Left cardiac atrium (tissue), 4 donors: ENCODE data around the gene DMD. TPM values are rescaled to one million over a fixed set of nuclear protein-coding genes. Genes with fewer than 3 reads are reported as not detected.
"Not testable (repeated sequence)": the region's sequence is repeated elsewhere in the genome, so short reads cannot be mapped to it uniquely, and the experiment has no call there.

Experiments used
- ATAC-seq, 2 donors: fragments of 200-7000 bp; cut with Tn5 transposase; one replicate each; pipeline ENCODE4 v1.9.1; 2020; ENCODE audit warnings: mild to moderate bottlenecking in 2 of 2, moderate library complexity in 2 of 2
- DNase-seq: peaks from one replicate; pipeline ENCODE4 v3.0.0-alpha.2; 2020
- intact Hi-C, 2 donors: fragments of 100-400 bp; cut with DNase I; formaldehyde crosslinking; loops; one replicate each; pipeline versions ENCODE4 v1.14.1 to v1.15.1; 2022 to 2023
- total RNA-seq, 2 donors: library from RNA; stranded (reverse); fragmentation: NEBNext Ultra II Directional; extraction: Animal tissue kit (Norgen Biotek cat#: 25700); gene quantifications; one replicate each; pipeline ENCODE4 v1.2.1, GENCODE V29; 2021
- donor health status: DM: no; HTN: yes; CAD: no.
- donor health status: DM: no; HTN: yes; CAD: no; lungs with severe emphysema.
- donor health status: DM: yes; HTN: yes; CAD: no.
- donor health status: Dilated cardiomyopathy.

The DMD gene
- total RNA-seq, 2 donors from 2014 or later: 134 to 137 TPM

- intact Hi-C loops, DNase-seq, ATAC-seq: not testable (repeated sequence)
These were observed 1833.5 kb downstream of the DMD start for GRCh38 chrX:31377821-31378220.

- no peak for DNase-seq
- intact Hi-C loops: no loop called here
- ATAC-seq: no peak
These were observed 1834.8 kb downstream of the DMD start for GRCh38 chrX:31376408-31377022.

- ATAC-seq: no peak
- intact Hi-C loops: no loop called here
- no peak for DNase-seq
These were observed 1836.6 kb downstream of the DMD start for GRCh38 chrX:31374786-31375185.

GRCh38 chrX:31371956-31372355 is 1839.4 kb downstream of the DMD start:
- DNase-seq (no peak), ATAC-seq (peak in 1 of 2 donors; percentile 17)
- intact Hi-C loops: no loop called here

GRCh38 chrX:31367816-31368215 is 1843.5 kb downstream of the DMD start:
- DNase-seq (no peak), ATAC-seq (no peak)
- intact Hi-C loops: no loop called here

GRCh38 chrX:31366041-31366440 is 1845.3 kb downstream of the DMD start:
- no peak for DNase-seq
- ATAC-seq: no peak
- intact Hi-C loops: no loop called here

- no peak for ATAC-seq
- intact Hi-C loops: no loop called here
These were observed 1854.8 kb downstream of the DMD start for GRCh38 chrX:31356275-31357212.

GRCh38 chrX:31355206-31355955 is 1856.0 kb downstream of the DMD start:
- no peak for DNase-seq
- no peak for ATAC-seq
- intact Hi-C loops: no loop called here

More at GRCh38 chrX:31356275-31357212, 1854.8 kb downstream of the DMD start:
- DNase-seq: no peak

- ATAC-seq: no peak
- intact Hi-C loops: no loop called here
- no peak for DNase-seq
These were observed 1858.3 kb downstream of the DMD start for GRCh38 chrX:31353095-31353494.

- ATAC-seq: no peak
- DNase-seq: no peak
- intact Hi-C loops: no loop called here
These were observed 1860.6 kb downstream of the DMD start for GRCh38 chrX:31350808-31351074.

- ATAC-seq: no peak
- intact Hi-C loops: no loop called here
These were observed 1861.8 kb downstream of the DMD start for GRCh38 chrX:31349515-31349914.

GRCh38 chrX:31340587-31340986 is 1870.8 kb downstream of the DMD start:
- no peak for DNase-seq
- intact Hi-C loops: no loop called here
- no peak for ATAC-seq

More at GRCh38 chrX:31349515-31349914, 1861.8 kb downstream of the DMD start:
- no peak for DNase-seq

GRCh38 chrX:31338991-31339350 is 1872.4 kb downstream of the DMD start:
- DNase-seq (no peak), ATAC-seq (no peak)
- intact Hi-C loops: no loop called here

GRCh38 chrX:31337332-31337731 is 1874.0 kb downstream of the DMD start:
- intact Hi-C loops: no loop called here
- no peak for ATAC-seq
- no peak for DNase-seq

GRCh38 chrX:31336419-31336818 is 1874.9 kb downstream of the DMD start:
- intact Hi-C loops: no loop called here
- DNase-seq: no peak
- ATAC-seq: no peak

- intact Hi-C loops: no loop called here
- ATAC-seq: no peak
- no peak for DNase-seq
These were observed 1876.4 kb downstream of the DMD start for GRCh38 chrX:31334997-31335396.

- ATAC-seq: peak in 1 of 2 donors; percentile 63
- DNase-seq: no peak
- intact Hi-C loops: no loop called here
These were observed 1878.1 kb downstream of the DMD start for GRCh38 chrX:31333165-31333831.

- DNase-seq: no peak
- intact Hi-C loops: no loop called here
- no peak for ATAC-seq
These were observed 1879.4 kb downstream of the DMD start for GRCh38 chrX:31331928-31332327.

- DNase-seq (no peak), ATAC-seq (peak in 1 of 2 donors; percentile 27)
- intact Hi-C loops: no loop called here
These were observed 1880.3 kb downstream of the DMD start for GRCh38 chrX:31331015-31331414.

- ATAC-seq (no peak), DNase-seq (no peak)
- intact Hi-C loops: no loop called here
These were observed 1882.1 kb downstream of the DMD start for GRCh38 chrX:31329298-31329697.
